Activated naive CD8-positive, alpha-beta T cell treated with anti-CD3 and anti-CD28 coated beads, Interleukin-2, amount 10 ng/mL, durations not matched to agents 7 days and 5 days (primary cell): ENCODE data around the gene COX7A2L. TPM values are rescaled to one million over a fixed set of nuclear protein-coding genes. Genes with fewer than 3 reads are reported as not detected.

Source experiments
- ATAC-seq: fragments of 150-1000 bp; cut with Tn5 transposase; one replicate; pipeline ENCODE4 v1.10.0; 2021; ENCODE audit warnings: low read depth, moderate library complexity
- POLR2A ChIA-PET: fragments of 350-600 bp; sonication (Branson Sonifier 250); formaldehyde crosslinking; loops from one replicate; lab custom pipeline; 2021; ENCODE audit warnings: antibody characterized with exemption; lab: Charles Lee
- DNase-seq: peaks from one replicate; pipeline ENCODE4 v3.0.0; 2021
- H3K27ac Mint-ChIP-seq: one replicate; pipeline ENCODE4 v1.8.0; 2022; ENCODE audit warnings: mild to moderate bottlenecking, mixed read lengths
- H3K27me3 Mint-ChIP-seq: one replicate; pipeline ENCODE4 v1.8.0; 2022; ENCODE audit warnings: mild to moderate bottlenecking, moderate library complexity, mixed read lengths
- H3K36me3 Mint-ChIP-seq: one replicate; pipeline ENCODE4 v1.8.0; 2021; ENCODE audit warnings: mild to moderate bottlenecking, mixed read lengths
- H3K4me1 Mint-ChIP-seq: one replicate; pipeline ENCODE4 v1.8.0; 2021; ENCODE audit warnings: mixed read lengths
- H3K4me3 Mint-ChIP-seq: one replicate; pipeline ENCODE4 v1.8.0; 2022; ENCODE audit warnings: mild to moderate bottlenecking, moderate library complexity, mixed read lengths
- H3K9me3 Mint-ChIP-seq: one replicate; pipeline ENCODE4 v1.8.0; 2021; ENCODE audit warnings: mixed read lengths
- total RNA-seq, 2 experiments: library from RNA; stranded (reverse); gene quantifications; one replicate each; pipeline ENCODE4 v1.2.3, GENCODE V29; 2021

Gene COX7A2L
- total RNA-seq, 2 experiments from 2014 or later, result 88.0 to 92.0 TPM

DNA sequence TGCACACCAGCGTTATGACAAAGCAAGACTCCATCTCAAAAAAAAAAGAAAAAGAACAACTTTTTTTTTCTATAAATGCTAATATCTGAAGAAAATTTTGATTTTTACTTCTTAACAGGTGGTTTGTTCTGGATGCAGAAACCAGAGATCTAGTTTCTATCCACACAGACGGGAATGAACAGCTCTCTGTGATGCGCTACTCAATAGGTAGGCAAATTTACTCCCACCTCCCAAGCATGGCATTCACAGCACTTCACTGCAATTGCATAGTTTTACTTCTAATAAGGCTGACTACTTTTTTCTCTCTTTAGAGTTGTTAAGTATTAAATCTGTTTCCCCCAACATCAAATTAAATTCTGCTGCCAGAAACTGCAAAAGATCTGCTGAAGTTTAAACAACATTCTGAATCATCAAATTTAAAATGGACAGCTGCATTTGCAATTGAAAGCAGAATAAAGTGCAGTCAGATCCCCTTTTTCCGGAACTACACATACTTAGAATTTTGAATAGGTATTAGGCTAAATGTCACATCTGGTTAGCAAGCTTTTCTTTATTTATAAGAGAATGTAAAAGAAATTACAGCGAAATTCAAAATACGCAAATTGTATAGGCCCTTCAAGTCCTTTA is 45.1 kb downstream of the COX7A2L start:
- Mint-ChIP-seq H3K27me3 (no peaks in the 10 kb centered on the region), H3K36me3 (peaks cover 29% of the 10 kb centered on the region), H3K27ac (no peak overlapping the region), H3K9me3 (no peaks in the 10 kb centered on the region), H3K4me1 (peaks cover 9% of the 10 kb centered on the region), H3K4me3 (no peak overlapping the region)
- POLR2A ChIA-PET, result no interaction called here
- DNase-seq (no peak), ATAC-seq (no peak)

DNA sequence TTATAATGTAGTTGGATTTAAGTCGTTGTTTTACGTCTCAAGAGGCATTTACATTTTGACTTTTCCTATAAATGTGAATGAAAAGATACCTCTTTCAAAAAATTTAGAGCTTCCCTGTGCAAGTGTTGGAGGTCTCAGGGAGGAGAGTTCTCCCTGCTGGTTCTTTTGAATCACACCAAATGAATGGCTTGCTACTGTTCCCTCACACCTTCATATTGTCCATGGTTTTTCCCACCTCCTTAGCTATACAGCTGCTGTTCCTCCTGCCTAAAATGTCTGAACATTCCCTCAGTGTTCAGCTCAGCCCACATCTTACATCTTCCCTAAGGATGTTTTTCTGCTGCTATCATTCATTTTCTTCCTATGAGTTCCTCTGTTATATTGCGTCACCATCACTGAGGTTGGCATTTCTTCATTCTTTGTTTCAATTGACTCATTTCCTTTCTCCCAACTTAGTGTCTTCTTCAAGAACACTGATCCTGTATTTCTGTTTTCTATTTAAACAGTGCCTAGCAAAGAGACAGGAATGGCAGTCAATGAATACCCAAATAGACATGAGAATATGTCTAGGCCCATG is 46.0 kb downstream of the COX7A2L start:
- DNase-seq, result no peak
- no peaks in the 10 kb centered on the region for H3K27me3 Mint-ChIP-seq
- H3K4me1 Mint-ChIP-seq, result peaks cover 9% of the 10 kb centered on the region
- ATAC-seq, result no peak
- H3K27ac Mint-ChIP-seq, result peak overlapping the region; percentile 1
- no peak overlapping the region for H3K4me3 Mint-ChIP-seq
- POLR2A ChIA-PET, result no interaction called here
- no peaks in the 10 kb centered on the region for H3K9me3 Mint-ChIP-seq
- H3K36me3 Mint-ChIP-seq, result peaks cover 26% of the 10 kb centered on the region

DNA sequence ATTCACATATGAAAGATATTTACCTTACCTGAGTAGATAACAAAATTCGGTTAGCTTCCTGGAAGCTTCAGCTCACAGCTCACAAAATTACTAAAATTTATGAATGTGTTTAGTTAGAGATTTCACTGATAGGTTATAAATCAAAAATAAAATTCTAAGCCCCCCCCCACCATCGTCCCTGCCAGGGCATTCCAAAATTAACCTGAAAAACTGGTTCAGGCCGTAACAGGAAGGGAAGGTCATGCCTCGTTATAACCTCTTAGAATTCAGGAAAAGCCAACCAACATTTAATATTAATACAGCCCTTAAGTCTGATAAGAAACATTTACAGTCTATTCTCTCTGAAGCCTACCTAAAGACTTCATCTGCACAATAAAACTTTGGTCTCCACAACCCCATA is 48.9 kb downstream of the COX7A2L start:
- POLR2A ChIA-PET, result no interaction called here

DNA sequence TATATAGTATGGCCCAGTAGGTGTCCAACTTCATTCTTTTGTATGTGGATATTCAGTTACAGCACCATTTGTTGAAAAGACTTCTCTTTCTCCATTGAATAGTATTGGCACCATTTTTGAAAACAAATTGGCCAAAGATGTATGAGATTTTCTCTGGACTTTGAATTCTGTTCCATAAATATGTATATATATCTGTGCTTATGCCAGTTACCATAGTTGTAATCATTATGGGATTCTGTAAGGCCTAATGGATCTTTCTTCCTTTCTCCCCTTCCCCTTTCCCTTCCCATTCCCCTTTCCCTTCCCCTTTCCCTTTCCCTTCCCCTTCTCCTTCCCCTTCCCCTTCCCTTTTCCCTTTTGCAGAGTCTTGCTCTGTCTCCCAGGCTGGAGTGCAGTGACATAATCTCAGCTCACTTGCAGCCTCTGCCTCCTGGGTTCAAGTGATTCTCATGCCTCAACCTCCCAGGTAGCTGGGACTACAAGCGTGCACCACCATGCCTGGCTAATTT is 51.0 kb downstream of the COX7A2L start:
- Mint-ChIP-seq H3K4me3 (no peak overlapping the region), H3K4me1 (peaks cover 18% of the 10 kb centered on the region), H3K36me3 (peaks cover 29% of the 10 kb centered on the region), H3K27me3 (no peaks in the 10 kb centered on the region), H3K27ac (no peak overlapping the region), H3K9me3 (no peaks in the 10 kb centered on the region)
- POLR2A ChIA-PET, result no interaction called here
- DNase-seq, result no peak
- no peak for ATAC-seq

More for the DNA sequence above, 48.9 kb downstream of the COX7A2L start:
- Mint-ChIP-seq H3K27ac (no peak overlapping the region), H3K4me1 (peaks cover 15% of the 10 kb centered on the region), H3K4me3 (no peak overlapping the region), H3K36me3 (peaks cover 24% of the 10 kb centered on the region), H3K9me3 (no peaks in the 10 kb centered on the region), H3K27me3 (no peaks in the 10 kb centered on the region)
- DNase-seq (no peak), ATAC-seq (no peak)

DNA sequence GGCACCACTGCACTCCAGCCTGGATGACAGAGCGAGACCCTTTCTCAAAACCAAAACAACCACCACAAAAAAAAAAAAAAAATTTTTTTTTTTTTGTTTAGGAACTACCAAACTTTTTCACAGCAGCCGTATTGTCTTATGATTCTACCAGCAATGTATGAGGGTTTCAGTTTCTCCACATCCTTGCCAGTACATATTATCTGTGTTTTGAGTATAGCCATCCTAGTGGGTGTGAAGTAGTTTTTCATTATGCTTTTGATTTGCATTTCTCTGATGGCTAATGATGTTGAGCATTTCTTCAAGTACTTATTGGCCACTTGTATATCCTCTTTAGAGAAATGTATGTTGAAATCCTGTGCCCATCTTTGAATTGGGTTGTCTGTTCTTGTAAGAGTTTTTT is 51.7 kb downstream of the COX7A2L start:
- POLR2A ChIA-PET, result interaction anchor here (1.1 kb wide), 1 partner anchor 139 kb away, joined by 4 read pairs; no protein-coding TSS in a partner anchor

DNA sequence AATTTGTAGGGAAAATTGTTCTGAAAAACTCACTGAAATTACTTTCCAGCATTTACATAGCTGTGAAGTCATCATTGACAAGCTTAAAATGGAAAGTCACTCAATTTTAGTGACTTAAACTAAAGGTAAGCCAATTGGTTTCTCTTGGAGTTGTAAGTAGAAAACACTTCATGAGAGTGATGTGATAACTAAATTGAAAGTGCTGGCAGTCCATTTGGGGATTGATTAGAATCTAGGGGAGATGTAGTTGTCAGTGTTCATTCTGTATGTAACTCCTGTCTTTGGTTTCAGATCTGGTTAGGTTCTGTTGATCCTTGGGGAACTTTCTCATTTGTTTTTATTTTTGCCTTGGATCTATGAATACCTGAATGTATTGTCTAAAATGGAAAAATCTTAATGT is 53.8 kb downstream of the COX7A2L start:
- Mint-ChIP-seq H3K4me3 (no peak overlapping the region), H3K27ac (peak overlapping the region; percentile 16), H3K4me1 (peaks cover 14% of the 10 kb centered on the region), H3K36me3 (peaks cover 40% of the 10 kb centered on the region), H3K27me3 (no peaks in the 10 kb centered on the region), H3K9me3 (no peaks in the 10 kb centered on the region)
- DNase-seq (no peak), ATAC-seq (no peak)
- POLR2A ChIA-PET, result no interaction called here

More for the DNA sequence above, 51.7 kb downstream of the COX7A2L start:
- DNase-seq (no peak), ATAC-seq (no peak)
- no peak overlapping the region for H3K27ac Mint-ChIP-seq
- H3K9me3 Mint-ChIP-seq, result no peaks in the 10 kb centered on the region
- H3K4me3 Mint-ChIP-seq, result no peak overlapping the region
- H3K4me1 Mint-ChIP-seq, result peaks cover 11% of the 10 kb centered on the region
- no peaks in the 10 kb centered on the region for H3K27me3 Mint-ChIP-seq
- peaks cover 26% of the 10 kb centered on the region for H3K36me3 Mint-ChIP-seq

DNA sequence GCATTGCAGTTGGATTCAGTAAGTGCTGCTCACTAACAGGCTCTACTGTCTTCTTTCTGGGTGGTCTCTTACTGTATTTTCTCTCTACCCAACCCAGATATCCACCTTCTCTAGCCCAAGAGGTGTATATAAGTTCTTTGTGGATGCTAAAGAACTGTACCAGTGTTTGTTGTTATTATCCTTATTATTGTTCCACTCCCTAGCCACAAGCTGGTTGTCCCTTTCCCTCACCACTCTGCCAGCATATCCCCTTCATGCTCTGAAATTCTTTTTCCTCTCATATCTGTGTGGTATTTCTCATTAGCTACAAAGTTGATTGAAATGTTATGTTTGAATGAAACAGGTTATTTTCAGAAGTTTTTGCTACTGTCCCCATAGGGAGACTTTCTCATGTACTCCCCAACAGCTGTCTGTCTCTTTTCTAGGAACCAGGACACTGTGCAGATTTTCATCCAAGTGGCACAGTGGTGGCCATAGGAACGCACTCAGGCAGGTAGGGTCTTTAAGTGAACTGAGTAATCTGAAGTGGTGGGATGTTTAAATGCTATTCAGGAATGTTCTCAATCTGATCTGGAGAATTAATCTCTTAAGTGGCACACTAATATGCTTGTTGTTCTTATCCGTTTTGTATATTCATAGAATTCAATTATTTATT is 56.8 kb downstream of the COX7A2L start:
- ATAC-seq (no peak), DNase-seq (no peak)
- H3K4me3 Mint-ChIP-seq, result no peak overlapping the region
- peaks cover 15% of the 10 kb centered on the region for H3K4me1 Mint-ChIP-seq
- peaks cover 47% of the 10 kb centered on the region for H3K36me3 Mint-ChIP-seq
- no peaks in the 10 kb centered on the region for H3K27me3 Mint-ChIP-seq
- POLR2A ChIA-PET, result no interaction called here
- no peaks in the 10 kb centered on the region for H3K9me3 Mint-ChIP-seq
- no peak overlapping the region for H3K27ac Mint-ChIP-seq

DNA sequence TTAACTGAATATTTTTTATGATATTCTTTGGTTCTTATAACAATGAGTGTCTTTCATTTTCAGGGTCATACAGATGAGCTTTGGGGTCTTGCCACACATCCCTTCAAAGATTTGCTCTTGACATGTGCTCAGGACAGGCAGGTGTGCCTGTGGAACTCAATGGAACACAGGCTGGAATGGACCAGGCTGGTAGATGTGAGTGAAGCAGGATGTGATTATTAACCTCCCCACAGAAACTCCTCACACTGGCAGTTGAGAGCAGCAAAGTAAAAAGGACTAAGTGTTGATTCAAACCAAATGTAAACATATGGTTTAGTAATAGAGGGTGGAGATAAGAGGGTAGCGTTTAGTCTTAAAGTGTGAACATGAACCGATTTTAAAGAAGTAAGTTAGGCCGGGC is 57.8 kb downstream of the COX7A2L start:
- Mint-ChIP-seq H3K4me3 (no peak overlapping the region), H3K9me3 (no peaks in the 10 kb centered on the region), H3K27me3 (no peaks in the 10 kb centered on the region), H3K36me3 (peaks cover 48% of the 10 kb centered on the region), H3K4me1 (peaks cover 23% of the 10 kb centered on the region), H3K27ac (no peak overlapping the region)
- DNase-seq (no peak), ATAC-seq (no peak)
- POLR2A ChIA-PET, result no interaction called here

DNA sequence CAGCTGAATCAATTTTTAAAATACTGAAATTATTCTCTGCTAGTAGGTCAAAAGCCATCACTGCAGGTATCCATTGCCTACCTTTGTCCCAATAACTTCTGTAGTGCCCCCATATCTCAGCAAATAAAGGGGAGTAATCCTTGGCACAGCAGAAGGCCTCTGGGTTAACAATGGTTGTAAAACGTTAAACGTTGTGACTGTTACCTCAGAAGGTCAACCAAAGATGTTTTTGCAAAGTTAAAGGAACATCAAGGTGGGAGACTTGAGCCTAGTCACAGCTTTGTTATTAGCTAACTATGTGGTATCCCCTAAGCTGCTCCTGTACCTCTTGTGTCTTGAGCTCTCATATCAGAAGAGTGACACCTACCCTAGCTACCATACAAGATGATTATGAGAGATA is 60.5 kb downstream of the COX7A2L start:
- POLR2A ChIA-PET, result no interaction called here
- H3K9me3 Mint-ChIP-seq, result no peaks in the 10 kb centered on the region
- DNase-seq (no peak), ATAC-seq (no peak)
- peaks cover 36% of the 10 kb centered on the region for H3K4me1 Mint-ChIP-seq
- H3K36me3 Mint-ChIP-seq, result peaks cover 56% of the 10 kb centered on the region
- no peak overlapping the region for H3K4me3 Mint-ChIP-seq
- no peak overlapping the region for H3K27ac Mint-ChIP-seq
- H3K27me3 Mint-ChIP-seq, result no peaks in the 10 kb centered on the region

Other genes starting within 250 kb of the COX7A2L start
- 100 to 1,000 TPM; 111 to 119 TPM for gene EML4, start 191.9 kb downstream of the COX7A2L start, total RNA-seq
- under 1 TPM in 1 of 2 experiments, not detected in 1; 0.11 TPM for gene KCNG3, start 132.8 kb upstream of the COX7A2L start, total RNA-seq
- gene MTA3, start 207.4 kb upstream of the COX7A2L start, total RNA-seq, result 10 to 100 TPM; 35.6 to 36.2 TPM